GM11168 (cell line): Measurements from ENCODE around the gene MYO1D.

ENCODE experiments used
- in situ Hi-C: fragments of 300-500 bp; cut with MboI; formaldehyde crosslinking; loops from one replicate; pipeline ENCODE4 v1.12.0; 2022; ENCODE audit warnings: low sequenced_read_pairs; ENCODE audit not compliant: unreplicated experiment

MYO1D gene

DNA sequence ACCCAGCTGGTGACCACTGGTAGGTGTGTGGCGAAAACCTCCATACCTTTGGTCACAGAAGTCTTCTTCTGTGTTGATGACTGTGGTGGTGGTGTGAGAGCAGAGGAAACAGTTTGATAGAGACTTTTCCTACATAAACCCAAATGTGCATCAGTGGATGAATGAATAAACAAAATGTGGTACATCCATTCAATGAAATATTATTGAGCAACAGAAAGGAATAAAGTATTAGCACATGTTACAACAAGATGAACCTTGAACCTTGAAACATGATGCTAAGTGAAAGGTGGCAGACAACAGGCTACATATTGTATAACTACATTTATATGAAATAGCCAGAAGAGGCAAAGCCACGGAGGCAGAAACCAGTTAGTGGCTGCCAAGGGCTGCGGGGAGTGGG lies 374.9 kb downstream of the MYO1D start:
- in situ Hi-C loops, result no loop called here

DNA sequence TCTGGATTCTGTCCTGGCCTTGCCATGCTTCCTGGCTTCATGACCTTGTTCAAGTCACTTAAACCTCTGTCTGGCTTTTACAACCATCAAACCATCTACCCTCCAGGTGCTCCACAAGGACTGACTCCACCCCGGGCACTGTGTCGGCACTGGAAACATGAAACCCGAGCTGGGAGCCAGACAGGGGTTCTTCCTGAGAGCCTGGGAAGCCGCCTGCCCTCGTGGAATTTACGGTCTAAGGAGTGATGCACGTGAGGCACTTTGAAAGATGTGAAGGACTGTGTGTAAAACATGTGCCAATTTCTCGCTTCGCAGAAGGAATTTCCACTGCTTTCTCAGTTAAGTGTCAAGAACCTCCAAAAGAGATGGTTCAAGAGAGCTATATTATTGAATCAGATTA lies 378.5 kb downstream of the MYO1D start:
- in situ Hi-C loops, result loop anchor here (25.0 kb wide), 1 partner anchor 264 kb away; no protein-coding TSS in a partner anchor

DNA sequence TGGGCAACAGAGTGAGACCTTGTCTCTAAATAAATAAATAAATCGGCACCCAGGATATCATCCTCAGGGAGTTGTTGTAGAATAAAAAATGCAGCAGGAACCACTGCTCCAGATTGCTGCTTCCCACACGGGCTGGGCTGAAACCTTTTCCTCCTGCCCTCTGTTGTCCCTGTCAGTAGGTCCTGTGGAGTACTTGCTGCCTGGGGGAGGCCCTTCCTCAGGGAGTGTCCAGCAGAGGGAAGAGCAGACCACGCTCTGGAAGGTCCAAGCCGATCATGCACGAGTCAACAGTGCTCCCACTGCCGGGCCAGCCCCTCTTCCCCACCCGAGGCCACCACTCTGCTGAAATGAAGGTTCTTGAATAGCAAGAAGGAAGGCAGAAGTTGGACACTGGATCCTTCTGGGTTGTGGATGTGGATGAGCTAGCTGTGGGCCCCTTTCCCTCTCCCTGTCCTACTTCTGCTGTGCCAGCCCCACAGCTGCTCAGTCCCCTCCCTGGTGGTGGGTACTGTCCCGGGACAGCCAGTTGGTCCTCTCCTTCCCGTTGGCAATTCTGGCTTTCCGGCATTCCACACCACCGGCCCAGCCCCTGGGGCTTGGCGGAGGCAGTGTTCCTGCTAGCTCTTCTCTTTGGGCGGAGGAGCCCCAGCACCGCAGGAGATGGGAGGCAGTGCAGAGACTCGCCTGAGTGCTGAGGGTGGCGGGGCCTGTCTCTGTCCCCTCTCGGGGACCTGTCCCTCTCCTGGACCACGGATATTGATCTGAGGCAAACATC lies 379.3 kb downstream of the MYO1D start:
- in situ Hi-C loops, result loop anchor here (25.0 kb wide), 1 partner anchor 265 kb away; no protein-coding TSS in a partner anchor

DNA sequence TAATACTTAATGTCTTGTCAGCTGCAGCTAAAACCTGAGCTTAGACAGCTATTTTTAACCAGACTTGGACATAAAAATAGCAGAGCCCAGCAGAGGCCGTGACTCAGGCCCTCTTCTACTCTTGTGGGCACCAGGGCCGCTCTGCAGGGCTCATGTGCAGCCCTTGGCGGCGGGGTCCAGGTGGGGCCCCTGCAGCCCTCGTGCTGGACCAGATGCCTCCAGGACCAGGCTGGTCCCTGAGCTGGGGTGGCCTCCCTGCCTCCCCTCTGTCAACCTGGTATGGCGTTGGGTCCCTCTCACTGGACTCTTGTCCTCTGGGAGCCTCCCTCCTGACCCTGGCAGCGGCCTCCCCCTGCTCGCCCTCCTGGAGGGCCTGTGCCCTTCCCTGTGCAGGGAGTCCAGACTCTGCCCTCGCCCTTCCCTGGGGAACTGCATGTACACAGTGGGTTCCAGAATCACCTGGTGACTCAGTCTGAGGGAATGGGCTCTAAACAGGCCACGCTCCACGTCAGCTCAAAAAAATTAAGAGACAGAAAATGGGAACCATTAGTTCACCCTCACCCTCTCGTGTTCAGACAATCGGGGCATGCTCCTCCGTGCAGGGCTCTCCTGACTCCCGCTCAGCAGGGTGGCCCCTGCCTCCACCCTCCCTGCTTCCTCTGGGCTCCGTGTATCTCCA lies 380.4 kb downstream of the MYO1D start:
- in situ Hi-C loops, result loop anchor here (25.0 kb wide), 1 partner anchor 266 kb away; no protein-coding TSS in a partner anchor

DNA sequence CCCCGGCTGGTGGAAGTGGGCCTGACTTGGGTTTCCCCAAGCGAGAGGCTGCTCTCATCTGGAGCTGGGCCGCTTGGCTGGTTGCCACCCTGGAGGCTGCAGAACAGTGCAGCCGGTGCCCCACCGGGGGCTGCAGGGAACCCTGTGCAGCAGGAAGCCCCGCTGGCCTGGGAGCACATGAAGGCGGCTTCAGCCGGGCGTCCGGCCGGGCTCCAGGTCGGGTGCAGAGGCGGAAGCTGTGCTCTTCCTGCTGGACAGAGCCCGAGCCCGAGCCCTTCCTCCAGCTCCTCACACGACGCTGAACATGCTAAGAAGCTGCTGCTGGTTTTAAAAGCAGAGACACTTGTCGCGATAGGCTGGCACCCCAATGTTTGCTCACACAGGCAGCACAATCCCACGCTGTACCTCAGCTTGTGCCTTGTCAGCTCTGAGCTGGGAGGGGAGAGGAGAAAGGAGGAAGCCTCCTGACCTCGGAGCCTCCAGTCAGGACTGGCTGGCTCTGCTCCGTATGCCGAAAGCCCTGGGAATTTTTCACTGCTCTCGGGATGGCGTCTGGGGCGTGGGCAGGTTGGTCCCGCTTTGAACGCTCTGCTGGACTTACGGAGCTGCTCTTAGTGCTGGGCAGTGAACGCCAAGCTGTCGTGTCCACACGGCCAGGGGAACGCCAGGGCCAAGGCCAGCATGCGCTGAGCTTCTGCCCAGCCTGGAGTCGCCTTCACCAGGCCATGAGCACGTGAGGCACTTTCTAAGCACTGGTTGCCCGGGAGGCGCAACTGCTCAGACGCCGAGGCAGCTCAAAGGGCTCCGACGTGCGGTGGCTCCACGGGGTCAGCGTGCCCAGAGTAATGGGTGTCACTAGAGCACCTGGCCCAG lies 381.3 kb downstream of the MYO1D start:
- in situ Hi-C loops, result loop anchor here (25.0 kb wide), 1 partner anchor 267 kb away; no protein-coding TSS in a partner anchor

DNA sequence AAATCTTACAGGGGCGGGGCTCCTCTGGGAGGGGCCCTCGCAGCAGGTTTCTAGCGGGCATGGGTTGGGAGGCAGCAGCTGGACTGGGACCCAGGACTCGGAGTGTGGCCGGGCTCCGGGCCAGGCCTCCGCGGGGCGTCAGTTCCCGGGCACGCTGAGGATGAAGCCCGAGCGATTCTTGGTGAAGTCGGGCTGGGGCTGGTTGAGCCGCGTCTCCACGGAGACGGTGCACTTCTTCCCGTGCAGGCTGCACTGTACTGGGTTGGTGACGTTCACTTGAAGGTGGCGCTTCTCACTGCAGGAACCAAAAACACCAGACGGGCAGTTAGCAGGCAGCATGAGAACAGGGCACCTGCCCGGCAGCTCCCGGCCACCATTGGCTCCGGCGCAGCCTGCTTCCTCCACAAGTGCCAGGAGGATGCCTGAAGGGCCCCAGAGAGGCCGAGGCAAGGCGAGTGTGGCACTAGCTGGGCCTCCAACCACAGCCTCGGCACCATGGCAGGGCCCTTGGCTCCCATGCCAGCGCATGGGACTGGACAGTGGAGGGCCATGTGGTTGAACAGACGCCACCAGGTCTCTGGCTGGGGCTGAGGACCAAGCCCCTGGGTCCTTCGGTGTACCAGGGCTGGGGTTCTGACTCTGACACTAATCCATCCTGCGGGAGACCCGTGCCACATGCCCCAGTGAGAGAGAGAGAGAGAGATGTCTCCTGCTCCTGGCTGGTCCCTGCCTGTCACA lies 382.1 kb downstream of the MYO1D start:
- in situ Hi-C loops, result loop anchor here (25.0 kb wide), 1 partner anchor 268 kb away; no protein-coding TSS in a partner anchor

DNA sequence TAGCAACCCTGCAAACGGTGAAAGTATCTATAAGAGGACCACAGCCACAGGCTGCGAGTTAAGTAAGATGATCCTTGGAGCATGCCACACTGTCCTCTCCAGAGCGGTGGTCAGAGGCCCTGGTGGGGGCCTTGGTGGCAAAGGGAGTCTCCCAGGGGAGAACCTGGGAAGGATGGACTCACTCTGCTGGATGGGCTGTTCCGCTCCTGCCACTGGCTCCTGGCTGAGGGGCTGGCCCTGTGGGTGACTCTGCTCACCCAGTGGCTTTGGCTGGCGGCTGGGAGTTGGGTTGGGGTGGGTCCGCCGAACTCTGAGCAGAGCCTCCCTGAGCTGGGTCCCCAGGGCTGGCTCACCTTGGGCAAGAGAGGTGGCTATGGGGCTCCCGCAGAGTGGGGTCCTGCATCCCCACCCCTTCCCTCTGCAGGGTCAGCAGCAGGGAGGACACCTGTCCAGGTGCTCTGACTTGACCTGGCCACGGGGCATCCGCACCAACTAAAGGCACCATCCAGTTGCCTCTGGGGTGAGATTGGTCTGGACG lies 382.9 kb downstream of the MYO1D start:
- in situ Hi-C loops, result loop anchor here (25.0 kb wide), 1 partner anchor 268 kb away; no protein-coding TSS in a partner anchor

DNA sequence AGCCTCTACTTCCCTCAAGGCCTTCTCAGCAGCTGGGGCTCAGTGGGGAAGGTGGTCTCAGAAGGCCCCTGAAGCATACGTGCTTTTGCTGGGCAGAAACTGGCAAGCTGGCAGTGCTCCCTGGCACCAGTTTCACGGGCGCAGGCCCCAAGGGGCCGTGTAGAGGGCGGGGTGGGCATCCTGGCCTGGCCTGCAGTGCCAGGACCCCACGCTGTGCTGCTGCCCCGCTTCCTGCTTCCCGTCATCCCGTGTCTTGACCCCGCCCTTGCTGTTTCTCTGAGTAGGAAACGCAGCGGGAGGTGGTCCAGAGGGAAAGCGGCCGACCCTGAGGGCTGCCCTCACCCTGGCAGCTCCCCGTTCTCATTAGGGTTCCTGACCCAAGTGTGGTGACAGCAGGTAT lies 383.4 kb downstream of the MYO1D start:
- in situ Hi-C loops, result loop anchor here (25.0 kb wide), 1 partner anchor 269 kb away; no protein-coding TSS in a partner anchor

DNA sequence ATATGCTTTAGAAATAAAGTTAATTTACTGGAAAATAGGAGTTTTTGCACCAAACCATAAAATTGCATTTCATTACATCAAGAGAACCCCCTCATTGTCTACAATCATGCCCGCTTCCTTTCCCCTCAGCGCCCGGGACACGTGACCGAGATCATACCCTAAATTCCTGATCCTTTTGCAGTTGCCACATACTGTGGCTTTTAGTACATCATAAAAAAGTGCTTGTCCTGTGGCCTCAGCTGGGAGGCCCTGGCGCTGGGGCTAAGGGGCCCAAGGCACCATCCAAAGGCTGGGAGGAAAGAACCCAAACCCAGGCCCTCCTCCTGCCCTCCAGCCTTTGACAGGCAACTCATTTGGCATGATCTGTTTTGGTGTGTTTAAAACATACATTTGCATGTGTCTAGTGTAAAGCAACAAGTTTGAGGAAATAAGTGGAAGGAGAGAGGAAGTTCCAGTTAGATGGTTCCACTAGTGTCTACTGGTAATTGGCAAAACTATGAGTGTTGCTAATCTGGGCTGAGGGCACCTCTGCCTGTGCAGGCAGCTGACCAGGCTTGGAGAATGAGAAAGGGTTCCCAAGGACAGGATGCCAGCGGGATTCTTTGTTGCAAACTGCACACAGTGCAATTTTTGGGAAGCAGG lies 384.2 kb downstream of the MYO1D start:
- in situ Hi-C loops, result loop anchor here (25.0 kb wide), 1 partner anchor 270 kb away; no protein-coding TSS in a partner anchor

DNA sequence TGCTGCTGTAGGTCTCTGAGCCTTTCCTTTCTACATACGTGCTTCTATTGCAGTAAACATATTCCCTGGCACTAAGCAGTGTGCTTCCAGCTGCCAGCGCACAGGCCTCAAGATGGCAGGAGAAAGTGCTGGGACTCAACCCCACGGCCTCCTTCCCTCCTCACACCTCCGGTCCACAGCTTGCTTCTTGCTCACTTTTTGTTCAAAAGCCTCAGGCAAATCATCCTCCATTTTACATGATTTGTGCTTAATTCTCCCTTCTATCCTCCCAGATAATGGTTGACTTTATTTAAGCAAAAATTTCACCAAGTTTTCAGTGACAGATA lies 384.7 kb downstream of the MYO1D start:
- in situ Hi-C loops, result loop anchor here (25.0 kb wide), 1 partner anchor 270 kb away; no protein-coding TSS in a partner anchor

DNA sequence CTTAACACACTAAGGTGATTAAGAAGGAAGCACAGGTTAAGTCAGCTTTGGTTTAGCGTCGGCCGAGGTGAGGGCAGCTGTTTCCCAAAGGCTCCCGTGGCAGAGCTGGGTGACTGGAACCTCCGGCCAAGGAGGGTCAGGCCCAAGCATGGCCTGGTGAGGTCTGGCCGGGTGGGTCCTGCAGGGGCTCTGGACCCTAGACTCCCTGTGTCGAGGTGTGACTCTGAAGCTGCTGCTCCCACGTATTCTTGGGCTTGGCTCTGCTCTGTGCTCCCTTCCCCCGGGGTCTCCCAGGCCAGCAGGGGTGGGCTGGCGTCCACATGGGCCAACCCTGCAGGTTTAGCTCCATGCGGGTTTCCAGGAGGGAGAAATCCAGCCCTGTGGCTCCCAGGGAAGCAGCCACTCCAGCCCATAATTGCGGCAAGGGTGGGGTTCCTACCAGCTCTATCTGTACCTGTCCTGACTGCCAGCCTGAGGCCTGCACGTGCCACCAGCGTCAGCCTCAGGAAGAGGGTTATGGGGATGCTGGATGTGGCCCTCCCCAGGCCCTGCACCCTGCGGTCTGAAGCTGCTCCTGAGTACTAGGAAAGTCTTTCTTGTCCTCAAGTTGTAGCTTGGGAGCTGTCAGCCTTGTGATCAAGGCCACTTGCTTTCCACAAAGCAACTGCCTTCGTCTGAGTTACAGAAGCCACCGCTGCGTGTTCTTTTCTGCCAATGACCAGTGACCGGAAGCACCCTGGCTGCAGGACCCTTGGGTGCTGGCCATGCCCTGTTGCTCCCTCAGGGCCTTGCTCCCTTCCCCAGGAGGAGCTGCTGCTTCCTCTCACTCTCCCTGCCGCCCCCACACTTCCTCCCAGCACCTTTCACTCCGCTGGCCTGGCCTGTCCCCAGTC lies 385.3 kb downstream of the MYO1D start:
- in situ Hi-C loops, result loop anchor here (25.0 kb wide), 1 partner anchor 271 kb away; no protein-coding TSS in a partner anchor

DNA sequence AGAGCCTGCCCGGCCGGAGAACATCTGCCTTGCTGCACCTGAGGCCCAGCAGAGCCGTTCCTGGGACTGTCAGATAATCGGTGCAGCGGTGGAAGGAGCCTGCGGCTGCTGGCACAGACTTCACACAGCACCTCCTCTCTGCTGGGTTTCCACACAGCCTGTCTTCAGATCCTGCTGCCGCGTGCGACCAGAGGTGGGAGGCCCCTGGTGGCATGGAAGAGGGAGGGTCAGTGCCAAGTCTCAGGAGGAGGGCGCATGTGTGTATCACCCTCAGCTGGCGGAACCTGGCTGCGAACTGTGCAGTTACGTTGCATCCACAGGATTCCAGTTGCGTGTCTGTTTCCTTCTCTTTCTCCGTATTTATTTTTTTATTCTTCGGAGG lies 386.8 kb downstream of the MYO1D start:
- in situ Hi-C loops, result loop anchor here (25.0 kb wide), 1 partner anchor 272 kb away; no protein-coding TSS in a partner anchor

DNA sequence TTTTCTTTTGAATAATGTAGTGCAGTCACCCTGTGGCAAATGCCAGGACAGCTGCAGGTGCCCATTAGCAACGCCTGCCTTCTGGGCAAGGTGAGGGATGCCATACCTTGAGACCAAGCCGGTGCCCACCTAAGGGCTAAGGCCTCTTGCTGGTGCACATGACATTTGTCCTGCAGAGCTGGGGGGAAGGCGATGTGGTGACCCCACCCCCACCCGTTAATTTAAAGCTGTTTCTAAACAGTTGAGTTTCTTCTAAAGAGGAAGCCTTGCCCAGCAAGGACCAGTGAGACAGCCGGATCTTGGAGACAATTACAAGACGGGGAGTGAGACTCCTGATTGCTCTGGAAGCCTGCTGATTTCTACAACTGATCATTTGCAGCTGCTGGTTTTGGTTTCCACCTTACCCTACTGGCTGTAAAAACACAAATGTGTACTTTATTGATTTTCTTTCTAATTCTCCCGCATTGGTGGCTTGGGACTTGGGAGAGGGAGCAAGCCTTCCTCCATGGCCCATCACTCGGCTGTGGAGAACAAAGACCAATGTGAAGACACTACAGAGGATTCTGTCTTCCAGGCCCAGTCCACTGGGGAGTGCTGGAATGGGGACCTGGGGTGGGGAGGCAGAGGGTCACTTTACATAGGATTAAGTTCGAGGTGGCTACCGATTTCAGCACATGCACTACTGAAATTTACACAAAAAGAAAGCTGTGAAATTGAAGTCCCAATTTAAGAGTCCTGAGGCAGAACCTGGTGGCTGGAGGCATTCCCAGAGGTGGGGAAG lies 387.4 kb downstream of the MYO1D start:
- in situ Hi-C loops, result loop anchor here (5.0 to 25.0 kb wide), 2 partner anchors 43 to 273 kb away; no protein-coding TSS in a partner anchor

DNA sequence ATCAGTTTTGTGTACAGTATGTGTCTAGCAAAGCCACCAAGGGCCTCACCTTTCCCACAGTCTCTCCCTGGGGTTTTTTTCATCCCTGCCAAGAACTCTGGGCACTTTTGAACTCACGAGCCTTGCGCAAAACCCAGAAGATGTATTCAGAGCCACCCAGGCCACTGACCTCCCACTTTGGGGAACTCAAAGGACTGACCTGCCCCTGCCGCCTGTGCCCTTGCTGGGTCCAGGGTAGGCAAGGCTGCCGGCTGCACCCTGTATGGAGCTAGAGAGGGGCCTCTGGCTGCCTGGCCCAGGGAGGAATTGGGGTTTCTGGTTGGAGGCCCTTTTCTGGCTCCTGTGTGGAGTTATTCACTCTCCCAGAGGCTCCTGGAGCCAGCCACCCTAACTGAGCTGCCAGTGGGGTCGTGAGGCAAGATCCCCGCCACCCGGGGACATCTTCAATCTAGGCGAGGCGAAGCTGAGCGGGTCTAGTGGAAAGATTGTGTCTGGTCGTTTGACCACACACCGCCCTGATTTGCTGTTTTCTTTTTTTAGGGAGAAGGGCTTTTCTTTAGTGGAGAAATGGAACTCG lies 388.2 kb downstream of the MYO1D start:
- in situ Hi-C loops, result loop anchor here (5.0 to 25.0 kb wide), 2 partner anchors 44 to 274 kb away; no protein-coding TSS in a partner anchor

DNA sequence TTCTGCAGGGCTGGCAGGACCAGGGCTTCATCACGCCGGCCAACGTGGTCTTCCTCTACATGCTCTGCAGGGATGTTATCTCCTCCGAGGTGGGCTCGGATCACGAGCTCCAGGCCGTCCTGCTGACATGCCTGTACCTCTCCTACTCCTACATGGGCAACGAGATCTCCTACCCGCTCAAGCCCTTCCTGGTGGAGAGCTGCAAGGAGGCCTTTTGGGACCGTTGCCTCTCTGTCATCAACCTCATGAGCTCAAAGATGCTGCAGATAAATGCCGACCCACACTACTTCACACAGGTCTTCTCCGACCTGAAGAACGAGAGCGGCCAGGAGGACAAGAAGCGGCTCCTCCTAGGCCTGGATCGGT lies 388.8 kb downstream of the MYO1D start:
- in situ Hi-C loops, result loop anchor here (5.0 to 25.0 kb wide), 2 partner anchors 44 to 274 kb away; no protein-coding TSS in a partner anchor

DNA sequence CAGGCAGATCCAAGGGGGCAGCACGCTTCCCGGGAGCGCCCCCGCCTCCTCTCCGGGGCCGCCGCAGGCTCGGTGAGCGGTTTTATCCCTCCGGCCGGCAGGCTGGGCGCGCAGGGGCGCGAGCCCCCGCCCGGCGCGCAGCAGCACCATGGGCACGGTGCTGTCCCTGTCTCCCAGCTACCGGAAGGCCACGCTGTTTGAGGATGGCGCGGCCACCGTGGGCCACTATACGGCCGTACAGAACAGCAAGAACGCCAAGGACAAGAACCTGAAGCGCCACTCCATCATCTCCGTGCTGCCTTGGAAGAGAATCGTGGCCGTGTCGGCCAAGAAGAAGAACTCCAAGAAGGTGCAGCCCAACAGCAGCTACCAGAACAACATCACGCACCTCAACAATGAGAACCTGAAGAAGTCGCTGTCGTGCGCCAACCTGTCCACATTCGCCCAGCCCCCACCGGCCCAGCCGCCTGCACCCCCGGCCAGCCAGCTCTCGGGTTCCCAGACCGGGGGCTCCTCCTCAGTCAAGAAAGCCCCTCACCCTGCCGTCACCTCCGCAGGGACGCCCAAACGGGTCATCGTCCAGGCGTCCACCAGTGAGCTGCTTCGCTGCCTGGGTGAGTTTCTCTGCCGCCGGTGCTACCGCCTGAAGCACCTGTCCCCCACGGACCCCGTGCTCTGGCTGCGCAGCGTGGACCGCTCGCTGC lies 389.3 kb downstream of the MYO1D start:
- in situ Hi-C loops, result loop anchor here (5.0 to 25.0 kb wide), 2 partner anchors 45 to 275 kb away; no protein-coding TSS in a partner anchor
